NB4 (cell line): Measurements from ENCODE around the gene TMEM176B.

Experiments used
- CTCF ChIP-seq: IDR thresholded peaks from one replicate; pipeline ENCODE4 v1.5.1; 2012; ENCODE audit warnings: low read depth, low read length
- POLR2A ChIP-seq: IDR thresholded peaks from 2 replicates; pipeline ENCODE4 v1.6.1; 2011; ENCODE audit warnings: mild to moderate bottlenecking; ENCODE audit not compliant: insufficient read length; ENCODE audit errors: extremely low read depth
- TF ChIP-seq, protein P1 (sequence below): IDR thresholded peaks from 2 replicates; pipeline ENCODE4 v1.6.1; 2011; ENCODE audit warnings: low read depth, low read length

DNA sequence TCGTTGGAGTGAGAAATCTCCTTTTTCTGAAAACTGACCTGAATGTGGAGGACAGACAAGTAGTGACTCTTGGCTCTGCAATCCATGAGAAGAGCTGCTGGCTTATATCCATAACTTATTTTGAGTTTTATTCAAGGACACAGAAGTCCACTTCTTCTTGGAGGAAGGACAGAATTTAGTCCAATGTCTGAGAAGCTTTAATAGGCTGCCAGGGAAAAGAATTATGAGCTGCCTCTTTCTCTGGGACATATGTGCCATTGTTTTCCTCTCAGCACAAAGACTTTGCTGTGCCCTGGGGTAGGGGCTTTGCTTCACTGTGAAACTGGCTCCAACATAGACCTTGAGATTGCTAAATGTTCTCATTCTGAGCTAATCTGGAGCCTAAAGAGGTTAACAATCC, 31.7 kb upstream of the TMEM176B start:
- TF ChIP-seq POLR2A (no peak), CTCF (no peak)
- TF ChIP-seq, protein P1, sequence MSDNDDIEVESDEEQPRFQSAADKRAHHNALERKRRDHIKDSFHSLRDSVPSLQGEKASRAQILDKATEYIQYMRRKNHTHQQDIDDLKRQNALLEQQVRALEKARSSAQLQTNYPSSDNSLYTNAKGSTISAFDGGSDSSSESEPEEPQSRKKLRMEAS = no peak
